Measurements from ENCODE around the gene PRIM2.
"Not testable (repeated sequence)": the region's sequence is repeated elsewhere in the genome, so short reads cannot be mapped to it uniquely, and the experiment has no call there.

The PRIM2 gene

DNA sequence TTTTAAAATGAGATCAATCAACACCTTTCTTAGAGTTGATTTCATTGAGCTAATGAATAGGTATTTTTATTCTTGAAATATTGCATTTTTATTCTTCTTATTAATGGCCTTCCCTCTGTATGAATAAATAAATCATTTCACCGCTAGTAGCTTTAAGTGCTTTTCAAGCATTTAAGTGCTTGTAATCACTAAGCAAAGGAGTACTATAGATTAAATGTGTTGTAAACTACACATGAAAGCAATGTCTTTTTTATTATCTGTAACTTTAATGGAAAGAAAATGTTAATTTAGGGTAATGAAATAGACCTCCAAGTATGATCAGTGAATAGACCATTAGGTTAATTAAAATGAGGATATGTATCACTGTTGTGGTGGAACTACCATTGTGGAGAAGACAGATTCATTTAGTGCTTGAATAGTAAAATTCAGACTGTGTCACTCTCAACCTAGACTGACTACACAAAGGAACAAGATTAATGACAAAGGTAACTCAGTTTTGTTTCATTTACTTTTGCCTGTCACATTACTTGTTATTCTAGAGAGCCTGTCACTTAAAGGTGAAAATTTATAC lies 132.2 kb downstream of the PRIM2 start:
- not testable (repeated sequence) for DNase-seq (ENCODE audit: low read depth)

DNA sequence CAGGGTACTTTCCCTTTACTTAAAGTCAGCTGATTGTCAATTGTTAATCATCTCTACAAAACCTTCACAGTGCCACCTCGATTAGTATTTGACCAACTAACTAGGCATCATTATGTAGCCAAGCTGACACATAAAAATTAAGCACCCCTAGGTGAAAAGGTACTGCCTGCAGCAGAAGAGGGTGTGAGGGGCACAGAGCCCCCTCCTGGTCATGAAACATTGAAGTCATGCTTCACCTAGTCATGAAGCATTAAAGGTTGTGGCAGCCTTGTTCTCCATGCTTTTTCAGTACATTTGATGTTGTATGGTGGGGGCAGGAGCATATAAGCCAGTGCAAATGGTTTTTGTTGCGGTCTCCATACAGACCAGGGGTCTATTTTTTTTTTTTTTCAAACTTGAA lies 142.4 kb downstream of the PRIM2 start:
- DNase-seq (ENCODE audit: low read depth) = not testable (repeated sequence)

DNA sequence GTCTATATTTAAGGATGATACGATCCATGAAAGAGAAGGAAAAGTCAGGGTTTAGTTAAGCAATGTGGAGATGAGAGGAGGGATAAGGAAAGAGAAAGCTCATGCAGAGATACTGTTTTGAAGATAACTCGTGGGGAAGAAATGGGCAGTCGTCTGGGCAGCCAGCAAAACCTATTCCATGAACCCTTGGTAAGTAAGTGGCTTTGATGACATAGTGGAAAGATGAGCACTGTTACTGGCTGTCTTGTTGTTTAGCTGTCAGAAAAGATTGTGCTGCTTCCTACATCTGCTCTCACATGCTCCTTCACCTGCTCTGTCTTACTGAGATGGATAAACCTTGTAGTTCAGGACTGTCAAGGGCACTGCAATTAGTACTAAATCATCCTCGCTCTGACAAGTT lies 143.6 kb downstream of the PRIM2 start:
- not testable (repeated sequence) for DNase-seq (ENCODE audit: low read depth)

DNA sequence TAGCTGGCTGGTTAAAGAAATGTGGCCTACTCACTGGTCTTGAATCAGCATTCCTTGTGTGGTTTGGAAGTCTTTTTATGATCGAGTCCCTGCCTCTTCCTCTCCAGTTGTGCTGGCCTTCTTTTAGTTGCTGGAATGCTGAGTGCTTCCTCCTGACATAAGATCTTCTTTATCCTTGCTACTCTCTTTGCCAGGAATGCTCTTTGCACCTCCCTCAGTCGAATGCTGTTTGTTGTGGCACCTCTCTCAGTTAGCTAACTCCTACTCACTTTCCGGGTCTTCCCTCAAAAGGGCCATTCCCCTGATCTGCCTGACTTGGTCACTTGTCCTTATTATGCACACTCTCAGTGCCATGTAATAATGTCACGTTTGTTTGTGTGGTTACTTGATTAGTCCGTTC lies 146.4 kb downstream of the PRIM2 start:
- not testable (repeated sequence) for DNase-seq (ENCODE audit: low read depth)

DNA sequence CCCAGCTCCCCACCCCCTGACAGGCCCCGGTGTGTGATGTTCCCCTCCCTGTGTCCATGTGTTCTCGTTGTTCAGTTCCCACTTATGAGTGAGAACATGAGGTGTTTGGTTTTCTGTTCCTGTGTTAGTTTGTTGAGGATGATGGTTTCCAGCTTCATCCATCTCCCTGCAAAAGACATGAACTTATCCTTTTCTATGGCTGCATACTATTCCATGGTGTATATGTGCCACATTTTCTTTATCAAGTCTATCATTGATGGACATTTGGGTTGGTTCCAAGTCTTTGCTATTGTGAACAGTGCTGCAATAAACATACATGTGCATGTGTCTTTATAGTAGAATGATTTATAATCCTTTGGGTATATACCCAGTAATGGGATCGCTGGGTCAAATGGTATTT lies 148.5 kb downstream of the PRIM2 start:
- not testable (repeated sequence) for DNase-seq (ENCODE audit: low read depth)

DNA sequence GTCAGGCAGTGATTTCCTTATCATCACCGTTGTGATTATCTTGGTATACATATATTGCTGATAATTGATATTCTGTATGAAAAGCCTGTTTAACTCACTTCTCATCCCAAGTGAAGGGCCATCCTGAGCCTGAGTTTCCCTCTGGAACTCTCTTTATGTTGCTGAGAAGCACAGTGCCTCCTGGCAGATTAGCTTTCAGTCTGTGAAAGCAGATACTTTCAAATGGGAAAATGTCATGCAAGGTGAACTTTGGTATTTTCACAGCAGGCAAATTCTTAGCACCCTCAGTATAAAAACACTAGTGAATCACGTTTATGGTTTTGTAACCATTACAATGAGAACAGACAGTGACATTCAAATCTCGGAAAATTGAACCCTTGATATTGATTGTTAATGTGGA lies 151.6 kb downstream of the PRIM2 start:
- DNase-seq (ENCODE audit: low read depth) = no peak

DNA sequence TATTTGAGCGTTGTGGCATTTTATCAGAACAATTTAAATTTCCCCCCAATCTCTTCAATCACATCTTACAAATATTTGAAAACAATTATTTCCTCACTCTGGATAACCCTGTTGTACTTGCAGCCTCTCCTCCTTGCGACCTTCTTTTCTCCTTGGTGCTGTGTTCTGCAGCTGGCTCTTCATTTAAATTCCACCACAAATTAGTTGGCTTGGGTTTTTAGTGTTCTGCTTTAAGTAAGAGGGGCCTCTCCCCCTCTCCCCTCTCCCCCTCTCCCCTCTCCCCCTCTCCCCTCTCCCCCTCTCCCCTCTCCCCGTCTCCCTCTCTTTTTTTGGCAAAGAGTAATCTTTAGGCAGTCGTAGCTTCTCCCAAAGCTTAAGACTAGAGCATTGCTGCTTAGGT lies 152.7 kb downstream of the PRIM2 start:
- DNase-seq (ENCODE audit: low read depth) = not testable (repeated sequence)

DNA sequence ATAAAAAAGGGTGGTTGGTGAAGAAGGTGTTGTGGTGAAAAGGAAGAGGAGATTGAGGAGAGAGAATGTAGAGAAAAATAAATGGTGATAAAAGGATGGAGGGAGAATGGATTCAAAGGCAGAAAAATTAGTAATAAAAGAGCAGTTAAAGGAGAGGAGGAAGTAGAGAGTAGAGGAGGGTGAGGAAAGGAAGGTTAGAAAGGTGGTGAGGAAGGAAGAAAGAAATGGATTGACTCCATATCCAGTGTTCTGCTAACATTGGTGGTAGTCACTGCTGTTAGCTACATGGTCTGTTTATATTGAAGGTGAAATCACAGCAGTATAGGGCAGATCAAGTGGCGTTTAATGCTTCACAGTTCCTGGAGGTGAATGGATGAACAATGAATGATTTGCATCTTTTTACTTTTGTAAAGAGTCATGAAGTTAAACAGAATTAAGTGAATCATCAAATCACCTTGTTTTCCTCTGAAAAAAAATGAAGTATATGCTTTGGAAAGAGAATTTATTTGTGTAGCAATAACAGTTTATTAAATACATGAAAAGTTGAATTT lies 154.0 kb downstream of the PRIM2 start:
- DNase-seq (ENCODE audit: low read depth) = not testable (repeated sequence)

DNA sequence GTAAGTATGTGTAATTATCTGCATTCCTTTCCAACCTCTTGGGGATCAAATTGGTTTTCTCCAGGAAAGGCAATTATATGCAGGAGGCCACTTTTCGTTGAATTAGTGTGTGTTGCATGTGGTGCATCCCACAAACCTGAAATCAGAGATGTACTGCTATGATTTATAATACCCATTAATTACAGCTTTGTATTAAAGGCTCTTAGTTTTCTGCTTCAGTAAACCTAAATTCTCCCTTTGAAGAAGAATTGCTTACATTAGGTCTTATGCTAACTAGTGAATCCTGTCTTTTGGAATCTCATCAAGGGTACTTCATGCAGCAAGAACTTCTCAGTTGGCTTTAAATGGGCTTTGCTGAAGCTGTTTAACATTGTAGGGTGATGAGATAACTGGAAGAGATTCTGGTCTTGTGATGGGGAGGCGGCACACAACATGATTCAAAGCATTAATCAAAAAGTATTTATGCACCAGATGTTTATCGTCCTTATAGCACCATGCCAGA lies 155.5 kb downstream of the PRIM2 start:
- DNase-seq (ENCODE audit: low read depth) = not testable (repeated sequence)

DNA sequence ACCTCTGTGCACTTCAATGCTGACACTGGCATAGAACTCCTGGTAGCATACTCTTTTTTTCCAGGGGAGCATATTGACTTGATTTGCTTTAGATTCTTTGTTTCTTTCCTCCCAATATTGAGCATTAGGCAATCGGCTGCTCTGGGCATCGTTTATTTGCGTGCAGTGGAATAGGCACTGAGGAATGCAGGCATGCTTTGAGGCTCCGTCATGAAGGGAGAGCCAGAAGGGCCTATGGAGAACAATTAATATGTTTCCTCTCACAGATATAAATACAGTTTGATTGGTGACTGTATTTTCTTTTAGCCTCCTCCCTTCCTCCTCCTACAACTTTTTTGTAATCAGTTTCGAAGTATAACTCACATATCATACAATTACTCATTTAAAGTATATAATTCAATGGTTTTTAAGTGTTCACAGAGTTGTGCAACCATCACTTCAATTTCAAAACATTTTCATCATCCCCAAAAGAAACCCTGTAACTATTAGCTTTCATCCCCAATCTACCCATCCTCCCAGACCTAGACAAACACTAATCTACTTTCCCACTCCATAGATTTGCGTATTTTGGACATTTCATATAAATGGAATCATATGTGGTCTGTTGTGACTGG lies 157.5 kb downstream of the PRIM2 start:
- DNase-seq (ENCODE audit: low read depth) = not testable (repeated sequence)

DNA sequence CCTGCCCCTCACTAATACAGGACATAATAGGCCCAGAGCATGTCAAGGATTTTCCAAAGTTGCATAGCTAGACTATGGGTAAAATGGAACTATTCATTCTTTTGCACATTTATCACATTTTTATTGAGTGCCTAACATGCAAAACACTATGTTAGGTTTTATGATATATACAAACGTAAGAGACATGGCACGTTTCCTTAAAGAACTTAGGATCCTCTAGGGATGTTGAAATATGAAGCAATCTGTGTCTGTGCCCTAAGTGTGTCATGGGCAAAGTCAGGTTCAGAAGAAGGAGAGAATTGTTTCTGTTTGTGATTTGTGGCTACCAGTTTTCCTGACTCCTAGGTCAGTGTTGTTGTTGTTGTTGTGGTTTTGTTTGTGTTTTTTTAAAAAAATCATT lies 158.2 kb downstream of the PRIM2 start:
- not testable (repeated sequence) for DNase-seq (ENCODE audit: low read depth)

DNA sequence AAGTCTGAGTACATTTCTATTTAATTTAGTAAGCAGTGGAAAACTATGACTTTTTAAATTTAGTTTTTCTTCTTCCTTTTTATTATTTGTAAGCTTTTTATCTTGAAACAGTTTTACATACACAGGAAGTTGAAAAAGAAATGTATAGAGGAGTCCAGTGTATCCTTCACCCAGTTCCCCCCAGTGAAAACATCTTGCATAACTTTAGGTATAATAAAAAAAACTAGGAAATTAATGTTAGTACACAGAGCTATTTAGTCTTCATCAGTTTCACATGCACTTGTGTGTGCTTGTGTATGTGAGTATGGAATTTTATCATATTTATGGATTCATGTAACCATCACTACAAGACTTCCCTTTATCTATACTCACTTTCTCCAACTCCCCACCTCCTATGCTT lies 162.8 kb downstream of the PRIM2 start:
- not testable (repeated sequence) for DNase-seq (ENCODE audit: low read depth)

DNA sequence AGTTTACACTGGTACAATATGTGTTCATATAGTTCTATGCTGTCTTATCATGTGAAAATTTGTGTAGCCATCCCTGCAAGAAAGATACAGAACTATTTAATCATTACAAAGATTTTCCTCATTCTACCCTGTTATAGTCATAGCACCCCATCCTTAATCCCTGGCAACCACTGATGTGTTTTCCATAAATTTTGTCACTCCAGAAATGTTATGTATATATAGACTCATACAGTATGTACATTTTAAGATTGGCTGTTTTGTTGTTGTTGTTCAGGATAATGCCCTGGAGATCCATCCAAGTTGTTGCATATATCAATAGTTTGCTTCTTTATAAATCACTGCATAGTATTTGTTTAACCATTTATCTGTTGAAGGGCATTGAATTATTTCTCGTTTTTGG lies 163.7 kb downstream of the PRIM2 start:
- not testable (repeated sequence) for DNase-seq (ENCODE audit: low read depth)

DNA sequence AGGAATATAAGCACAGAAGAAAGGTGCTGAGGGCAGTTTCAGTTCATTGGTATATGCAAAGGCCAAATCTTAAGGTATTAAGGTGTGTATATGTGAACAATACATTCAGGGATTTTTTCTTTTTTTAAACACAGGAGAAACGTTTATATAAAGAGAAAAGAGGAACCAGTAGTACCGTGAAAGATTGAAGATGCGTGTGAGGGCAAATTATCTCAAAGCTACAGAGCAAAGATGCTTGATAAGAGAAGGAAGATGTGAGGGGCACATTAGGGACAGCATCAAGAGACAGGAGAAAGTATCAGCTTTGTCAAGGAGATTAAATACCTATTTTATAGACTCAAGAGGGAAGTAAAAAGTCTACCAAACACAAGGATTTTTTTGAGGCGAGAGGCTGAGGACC lies 165.0 kb downstream of the PRIM2 start:
- DNase-seq (ENCODE audit: low read depth) = not testable (repeated sequence)

DNA sequence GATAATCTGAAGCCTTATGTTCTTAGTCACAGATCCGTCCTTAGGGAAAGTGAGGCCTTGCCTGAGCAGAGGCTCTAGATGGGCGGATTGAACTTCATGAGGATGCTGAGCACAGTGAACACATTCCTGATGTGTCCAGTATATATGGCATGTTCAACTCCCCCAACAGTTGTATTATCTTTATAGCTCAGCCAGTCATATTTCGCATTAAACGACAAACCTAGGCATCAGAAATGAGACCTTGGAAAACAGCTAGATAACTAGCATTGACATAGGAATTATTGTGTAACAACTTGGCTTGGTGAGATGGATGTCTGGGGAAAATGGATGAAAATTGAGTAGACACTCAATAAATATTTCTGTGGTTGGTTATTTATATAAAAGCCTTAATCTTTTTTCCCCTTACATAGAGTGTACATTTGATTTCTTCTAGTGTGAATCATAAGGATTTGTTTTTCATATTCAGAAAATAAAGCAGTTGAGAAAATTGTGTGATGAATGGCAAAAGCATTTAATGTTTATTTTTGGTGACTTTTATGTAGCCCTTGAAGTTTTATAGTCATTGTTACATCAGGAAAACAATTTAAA lies 169.2 kb downstream of the PRIM2 start:
- not testable (repeated sequence) for DNase-seq (ENCODE audit: low read depth)

DNA sequence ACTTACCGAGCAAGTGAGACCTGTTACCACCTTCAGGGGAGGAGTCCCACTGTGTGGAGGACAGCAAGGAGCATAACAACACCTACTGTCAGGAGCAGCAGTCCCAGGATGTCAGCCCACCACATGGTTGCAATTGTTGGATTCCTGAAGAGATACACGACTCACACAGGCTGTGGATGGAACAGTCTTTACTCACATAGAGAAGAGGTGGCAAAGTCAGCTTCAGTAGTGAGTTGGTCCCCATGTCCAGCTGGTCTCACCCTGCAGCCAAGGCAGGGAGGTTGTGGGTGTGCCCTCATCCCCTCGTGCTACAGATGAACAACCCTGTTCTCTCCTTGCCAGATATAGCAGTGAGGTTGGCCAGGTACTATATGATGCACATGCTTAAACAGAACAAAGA lies 171.1 kb downstream of the PRIM2 start:
- not testable (repeated sequence) for DNase-seq (ENCODE audit: low read depth)

DNA sequence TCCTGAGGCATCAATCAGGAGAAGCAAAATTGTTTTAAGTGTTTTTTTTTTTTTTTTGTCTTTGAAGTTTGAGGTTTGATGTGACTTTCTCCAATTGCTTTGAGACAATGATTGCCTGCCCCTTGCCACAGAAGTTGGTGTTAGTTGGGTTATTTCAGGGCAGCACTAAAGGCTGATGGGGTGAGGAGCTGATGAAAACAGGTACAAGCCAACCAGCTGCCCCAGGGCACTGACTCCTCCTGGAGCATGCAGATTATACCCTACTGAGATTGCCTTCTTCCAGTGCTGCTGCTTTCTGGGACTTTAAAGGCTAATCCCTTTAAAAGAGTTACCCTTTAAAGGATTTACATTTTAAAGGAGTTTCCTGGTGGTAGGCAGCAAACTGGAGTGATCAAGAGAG lies 172.5 kb downstream of the PRIM2 start:
- not testable (repeated sequence) for DNase-seq (ENCODE audit: low read depth)

DNA sequence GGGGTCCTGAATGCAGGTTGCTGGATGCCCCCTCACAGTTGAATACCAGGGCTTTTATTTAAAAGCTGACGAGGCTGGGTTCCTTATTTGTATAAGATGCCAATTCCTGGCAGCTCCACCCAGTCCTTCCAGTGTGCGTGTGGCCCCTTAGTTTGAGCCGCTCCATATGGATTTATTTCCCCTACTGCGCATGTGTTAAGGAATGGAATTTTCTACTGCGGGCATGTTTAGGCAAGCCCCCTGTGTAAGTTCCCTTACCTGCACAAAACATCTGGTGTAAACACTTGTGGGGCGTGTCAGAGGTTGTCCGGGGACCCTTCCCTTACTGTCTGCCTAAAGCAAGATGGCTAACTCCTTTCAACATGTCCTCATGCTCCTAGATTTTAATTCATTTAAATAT lies 174.4 kb downstream of the PRIM2 start:
- not testable (repeated sequence) for DNase-seq (ENCODE audit: low read depth)

DNA sequence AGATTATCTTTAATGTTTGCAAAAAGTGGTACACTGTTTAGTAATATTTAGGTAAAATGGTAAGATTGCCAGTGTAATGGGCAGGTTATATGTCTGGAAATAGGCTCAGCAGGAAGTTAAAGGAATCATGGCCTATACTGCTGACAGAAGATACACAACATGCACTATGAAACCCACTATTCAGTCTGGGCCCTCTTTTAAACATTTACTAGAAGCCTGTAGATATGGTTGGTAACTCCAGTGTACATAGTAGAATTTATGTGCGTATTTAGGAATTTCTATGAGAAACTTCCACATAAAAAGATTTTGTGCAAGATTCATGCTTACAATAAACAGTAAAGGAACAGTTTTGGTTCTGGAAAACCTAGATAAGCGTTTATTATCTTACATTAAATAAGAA lies 178.8 kb downstream of the PRIM2 start:
- DNase-seq (ENCODE audit: low read depth) = not testable (repeated sequence)

DNA sequence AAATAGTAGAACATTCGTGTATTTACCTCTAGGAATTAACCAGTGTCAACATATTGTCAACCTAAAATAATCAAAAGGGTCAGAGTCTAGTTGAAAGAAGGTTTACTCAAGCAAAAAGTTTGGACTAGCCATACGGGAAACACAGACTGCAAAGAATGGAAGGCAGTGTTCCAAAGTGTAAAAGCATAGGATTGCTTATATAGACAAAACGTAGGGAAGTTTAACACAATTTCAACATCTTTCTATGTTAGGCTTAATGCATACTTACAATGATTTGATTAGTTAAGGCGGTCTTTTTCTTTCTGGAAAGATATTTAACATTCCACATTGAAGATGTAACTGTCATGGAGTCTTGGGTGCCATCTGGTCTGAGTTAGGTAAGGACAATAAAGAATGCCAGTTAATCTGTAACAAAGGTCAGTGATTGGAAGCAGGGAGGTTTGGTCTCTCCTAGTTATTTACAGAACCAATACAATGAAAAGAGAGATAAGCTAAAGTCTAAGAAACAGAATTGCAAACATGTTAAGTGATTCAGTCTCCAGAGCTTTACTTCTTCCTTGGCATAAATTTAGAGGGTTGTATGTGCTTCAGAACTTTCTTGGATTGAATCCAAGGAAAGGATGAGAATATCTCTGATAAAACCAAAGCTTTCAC lies 183.1 kb downstream of the PRIM2 start:
- DNase-seq (ENCODE audit: low read depth) = not testable (repeated sequence)

DNA sequence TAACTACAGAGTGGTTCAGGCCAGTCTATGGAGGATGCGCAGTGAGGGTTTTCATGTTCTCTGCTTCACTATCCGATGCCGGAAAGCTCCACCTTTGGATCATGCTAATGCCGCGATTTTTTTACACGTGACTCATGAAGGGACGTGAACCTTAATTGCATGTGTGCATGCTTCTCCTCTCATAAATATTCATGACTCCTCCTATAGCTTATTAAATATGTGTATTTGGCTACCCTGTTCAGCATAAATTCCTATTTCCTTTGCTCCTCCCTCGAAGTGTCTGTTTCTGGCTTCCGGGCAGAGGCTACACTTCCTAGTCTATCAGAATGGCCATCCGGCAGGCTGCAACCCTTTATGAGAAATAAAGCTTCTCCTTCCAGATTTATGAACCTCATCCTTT lies 185.0 kb downstream of the PRIM2 start:
- DNase-seq (ENCODE audit: low read depth) = not testable (repeated sequence)

DNA sequence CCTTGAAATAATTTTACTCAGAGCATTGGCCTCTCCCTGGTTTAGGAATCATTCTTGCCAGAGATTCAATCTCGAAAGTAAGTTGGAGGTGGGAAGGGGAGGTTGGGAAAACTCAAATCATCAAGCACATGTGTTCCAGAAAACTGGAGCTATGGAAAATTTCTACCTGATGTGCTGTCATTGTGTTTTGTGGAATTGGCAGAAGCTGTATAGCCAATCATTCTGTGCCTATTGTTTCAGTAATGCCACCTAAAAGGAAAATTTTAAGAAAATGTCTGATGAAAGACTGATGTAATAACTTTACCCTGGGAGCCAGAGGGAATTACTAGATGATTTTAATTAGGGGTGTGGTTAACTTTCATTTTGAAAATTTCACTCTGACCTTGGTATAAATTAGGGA lies 187.8 kb downstream of the PRIM2 start:
- DNase-seq (ENCODE audit: low read depth) = not testable (repeated sequence)

DNA sequence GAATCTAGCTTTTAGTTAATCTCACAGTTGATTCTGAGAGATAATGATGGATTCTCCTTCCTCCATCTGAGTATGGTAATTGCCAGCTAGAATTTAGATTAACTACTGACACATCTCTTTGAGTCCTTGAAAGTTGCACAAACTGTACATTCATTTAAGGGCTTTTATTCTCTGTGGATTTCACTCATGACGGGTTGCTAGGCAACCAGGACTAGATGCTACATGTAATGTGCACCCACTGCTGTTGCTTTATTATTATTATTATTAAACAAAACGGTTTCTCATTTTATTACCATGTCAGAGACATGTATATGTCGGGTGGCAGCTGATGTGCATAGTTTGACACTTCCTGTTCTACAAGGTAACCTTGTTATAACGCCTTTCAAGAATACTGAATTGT lies 193.0 kb downstream of the PRIM2 start:
- DNase-seq (ENCODE audit: low read depth) = not testable (repeated sequence)
